DND-41 (cell line): ENCODE data around the gene ELOVL6.

Experiments
- ATAC-seq: fragments of 200-7000 bp; cut with Tn5 transposase; 3 replicates; pipeline ENCODE4 v1.9.1; 2021; ENCODE audit warnings: low read depth; ENCODE audit not compliant: insufficient read depth
- DNase-seq: peaks from one replicate; pipeline ENCODE4 v3.0.0-alpha.2; 2020
- H2AFZ ChIP-seq: 2 replicates; pipeline ENCODE4 v1.6.0; 2012; ENCODE audit warnings: low read depth, low read length
- H3K27ac ChIP-seq: 2 replicates; pipeline ENCODE4 v1.5.1; 2012; ENCODE audit warnings: low read length, inconsistent platforms
- H3K27me3 ChIP-seq: fragments of 200-600 bp; sonication (generic); 2 replicates; pipeline ENCODE4 v1.6.0; 2012; ENCODE audit warnings: low read length, mild to moderate bottlenecking, inconsistent platforms; ENCODE audit not compliant: insufficient read depth, poor library complexity
- H3K36me3 ChIP-seq: 2 replicates; pipeline ENCODE4 v1.5.1; 2012; ENCODE audit warnings: low read length, inconsistent platforms; ENCODE audit not compliant: insufficient read depth
- H3K4me1 ChIP-seq: 2 replicates; pipeline ENCODE4 v1.5.1; 2012; ENCODE audit warnings: mild to moderate bottlenecking, low read length; ENCODE audit not compliant: insufficient read depth
- H3K4me2 ChIP-seq: 2 replicates; pipeline ENCODE4 v1.6.0; 2012; ENCODE audit warnings: mild to moderate bottlenecking, moderate library complexity, low read length, inconsistent platforms; ENCODE audit not compliant: insufficient read depth
- H3K4me3 ChIP-seq, 2 experiments: fragments of 200-600 bp in 1 of 2; shearing (Covaris generic) in 1 of 2; 2 replicates each; pipeline ENCODE4 v1.5.1; 2012 to 2016; ENCODE audit warnings: inconsistent platforms in 2 of 2, low read length in 2 of 2, mild to moderate bottlenecking in 2 of 2, low read depth in 1 of 2, moderate library complexity in 1 of 2
- H3K79me2 ChIP-seq: 2 replicates; pipeline ENCODE4 v1.6.0; 2012; ENCODE audit warnings: low read length, inconsistent platforms; ENCODE audit not compliant: insufficient read depth
- H3K9ac ChIP-seq: 2 replicates; pipeline ENCODE4 v1.6.0; 2012; ENCODE audit warnings: low read depth, mild to moderate bottlenecking, inconsistent platforms, low read length, moderate library complexity
- H3K9me3 ChIP-seq: 2 replicates; pipeline ENCODE4 v1.5.1; 2012; ENCODE audit warnings: low read length, moderate library complexity, mild to moderate bottlenecking, inconsistent platforms; ENCODE audit not compliant: insufficient read depth, severe bottlenecking
- H4K20me1 ChIP-seq: 2 replicates; pipeline ENCODE4 v1.6.0; 2012; ENCODE audit warnings: low read length; ENCODE audit not compliant: insufficient read depth
- EZH2 ChIP-seq: IDR thresholded peaks from 3 replicates; pipeline ENCODE4 v1.6.1; 2012; ENCODE audit warnings: borderline replicate concordance, low read depth, mild to moderate bottlenecking, moderate library complexity, low read length, inconsistent platforms; ENCODE audit not compliant: severe bottlenecking
- TF ChIP-seq, protein P1 (sequence below): IDR thresholded peaks from 2 replicates; pipeline ENCODE4 v1.5.1; 2012; ENCODE audit warnings: borderline replicate concordance, low read length, moderate library complexity, mild to moderate bottlenecking; ENCODE audit not compliant: poor library complexity, severe bottlenecking; ENCODE audit errors: extremely low read depth

The ELOVL6 gene

DNA sequence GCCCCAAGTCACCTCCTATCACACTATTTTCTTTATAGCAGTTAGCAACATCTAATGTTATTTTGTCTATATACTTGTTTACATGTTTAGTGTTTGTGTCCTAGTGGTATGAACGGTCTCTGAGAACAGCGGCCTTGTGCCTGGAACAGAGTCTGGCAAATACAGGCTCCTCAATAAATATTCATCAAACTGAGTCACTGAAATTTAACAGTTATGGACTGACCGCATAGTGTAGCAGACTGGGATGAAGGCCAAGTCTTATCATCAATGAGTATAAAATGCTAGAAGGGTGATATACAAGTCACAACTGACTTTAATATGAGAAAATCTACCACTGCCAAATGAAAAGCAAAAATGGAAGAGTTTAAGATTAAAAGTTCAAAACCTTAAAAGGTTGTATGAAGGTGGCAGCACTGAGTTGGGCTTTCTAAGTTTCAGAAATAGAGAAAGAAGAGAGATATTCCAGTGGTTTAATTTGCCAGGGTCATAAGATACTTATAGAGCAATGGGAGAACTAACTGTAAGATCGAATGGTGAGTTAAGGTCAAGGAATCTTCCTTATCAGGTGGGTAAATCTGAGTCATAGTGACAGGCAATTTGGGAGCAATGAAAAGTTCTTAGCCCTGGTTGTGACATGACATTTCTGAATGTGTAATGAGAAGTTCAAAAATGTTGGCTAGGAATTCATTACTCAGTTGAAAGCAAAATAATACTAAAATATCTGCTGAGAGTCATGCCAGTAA is 34.9 kb downstream of the ELOVL6 start:
- DNase-seq: no peak
- H3K36me3 ChIP-seq: peaks cover 18% of the 10 kb centered on the region
- H3K4me3 ChIP-seq: no peak overlapping the region
- no peaks in the 10 kb centered on the region for H3K27me3 ChIP-seq
- TF ChIP-seq, protein P1, sequence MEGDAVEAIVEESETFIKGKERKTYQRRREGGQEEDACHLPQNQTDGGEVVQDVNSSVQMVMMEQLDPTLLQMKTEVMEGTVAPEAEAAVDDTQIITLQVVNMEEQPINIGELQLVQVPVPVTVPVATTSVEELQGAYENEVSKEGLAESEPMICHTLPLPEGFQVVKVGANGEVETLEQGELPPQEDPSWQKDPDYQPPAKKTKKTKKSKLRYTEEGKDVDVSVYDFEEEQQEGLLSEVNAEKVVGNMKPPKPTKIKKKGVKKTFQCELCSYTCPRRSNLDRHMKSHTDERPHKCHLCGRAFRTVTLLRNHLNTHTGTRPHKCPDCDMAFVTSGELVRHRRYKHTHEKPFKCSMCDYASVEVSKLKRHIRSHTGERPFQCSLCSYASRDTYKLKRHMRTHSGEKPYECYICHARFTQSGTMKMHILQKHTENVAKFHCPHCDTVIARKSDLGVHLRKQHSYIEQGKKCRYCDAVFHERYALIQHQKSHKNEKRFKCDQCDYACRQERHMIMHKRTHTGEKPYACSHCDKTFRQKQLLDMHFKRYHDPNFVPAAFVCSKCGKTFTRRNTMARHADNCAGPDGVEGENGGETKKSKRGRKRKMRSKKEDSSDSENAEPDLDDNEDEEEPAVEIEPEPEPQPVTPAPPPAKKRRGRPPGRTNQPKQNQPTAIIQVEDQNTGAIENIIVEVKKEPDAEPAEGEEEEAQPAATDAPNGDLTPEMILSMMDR: no peak
- no peak for TF ChIP-seq EZH2
- H4K20me1 ChIP-seq: no peaks in the 10 kb centered on the region
- no peak overlapping the region for H3K27ac ChIP-seq
- no peak for ATAC-seq
- H3K9me3 ChIP-seq: no peaks in the 10 kb centered on the region
- H2AFZ ChIP-seq: no peak overlapping the region
- H3K4me2 ChIP-seq: no peak overlapping the region
- H3K79me2 ChIP-seq: peaks cover 24% of the 10 kb centered on the region
- no peak overlapping the region for H3K9ac ChIP-seq
- H3K4me1 ChIP-seq: peaks cover 28% of the 10 kb centered on the region

DNA sequence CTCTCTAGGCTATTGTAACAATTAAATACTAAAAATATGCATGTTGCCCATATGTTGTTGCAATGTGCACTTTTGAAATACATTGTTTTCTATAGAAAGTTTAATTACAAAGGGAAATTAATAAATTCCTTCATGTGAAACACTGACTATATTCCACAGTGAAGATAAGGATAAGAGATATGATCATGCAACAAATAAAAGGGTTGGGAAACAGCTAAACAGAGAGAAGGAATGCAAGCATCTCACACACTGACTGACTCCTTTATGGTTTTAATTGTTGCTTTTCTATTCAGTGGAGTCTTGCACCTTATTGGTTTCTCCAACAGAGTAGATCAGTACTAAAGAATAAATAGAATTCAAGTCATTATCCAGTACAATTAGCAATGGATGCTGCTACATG is 37.8 kb downstream of the ELOVL6 start:
- Histone ChIP-seq H3K4me1 (peaks cover 17% of the 10 kb centered on the region), H3K79me2 (peaks cover 35% of the 10 kb centered on the region), H3K4me3 (no peak overlapping the region), H3K36me3 (peaks cover 16% of the 10 kb centered on the region), H3K27ac (no peak overlapping the region), H4K20me1 (no peaks in the 10 kb centered on the region), H2AFZ (no peak overlapping the region), H3K27me3 (no peaks in the 10 kb centered on the region), H3K9me3 (no peaks in the 10 kb centered on the region), H3K4me2 (no peak overlapping the region), H3K9ac (no peak overlapping the region)
- no peak for TF ChIP-seq EZH2
- TF ChIP-seq, protein P1: no peak
- DNase-seq (no peak), ATAC-seq (no peak)

DNA sequence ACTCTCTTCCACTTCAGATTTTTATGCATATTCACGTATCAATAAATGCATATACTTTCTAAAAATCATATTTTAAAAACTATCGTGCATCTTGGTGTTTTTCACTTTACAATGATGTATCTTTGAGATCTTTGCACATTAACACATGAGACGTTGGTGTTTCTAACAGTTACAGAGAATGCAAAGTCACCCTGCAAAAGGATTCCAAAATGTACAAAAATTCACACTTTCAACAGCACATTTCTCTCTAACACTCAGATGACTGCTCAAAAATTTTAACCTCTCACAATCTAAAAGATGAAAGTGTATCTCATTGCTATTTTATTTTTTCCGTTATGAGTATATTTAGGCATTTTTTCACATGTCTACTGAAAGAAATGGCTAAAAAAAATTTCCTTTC is 38.9 kb downstream of the ELOVL6 start:
- Histone ChIP-seq H2AFZ (no peak overlapping the region), H3K79me2 (peaks cover 35% of the 10 kb centered on the region), H3K4me1 (peaks cover 9% of the 10 kb centered on the region), H3K27me3 (no peaks in the 10 kb centered on the region), H3K4me3 (no peak overlapping the region), H3K9me3 (no peaks in the 10 kb centered on the region), H3K27ac (no peak overlapping the region), H3K36me3 (peaks cover 11% of the 10 kb centered on the region; the same call in 1 of the 2 replicates), H3K9ac (no peak overlapping the region), H3K4me2 (no peak overlapping the region), H4K20me1 (no peaks in the 10 kb centered on the region)
- DNase-seq (no peak), ATAC-seq (no peak)
- no peak for TF ChIP-seq EZH2
- TF ChIP-seq, protein P1: no peak
